HL-60 (cell line): Measurements from ENCODE around the gene MYCBPAP.

ENCODE experiments used
- CTCF ChIP-seq: IDR thresholded peaks from one replicate; pipeline ENCODE4 v1.5.1; 2011; ENCODE audit warnings: low read length, control low read depth, inconsistent platforms; ENCODE audit not compliant: insufficient read depth
- GABPA ChIP-seq: IDR thresholded peaks from 2 replicates; pipeline ENCODE4 v1.6.1; 2012; ENCODE audit warnings: low read depth
- TF ChIP-seq, protein P1 (sequence below): IDR thresholded peaks from 2 replicates; pipeline ENCODE4 v1.6.1; 2012; ENCODE audit warnings: low read depth; ENCODE audit not compliant: insufficient replicate concordance

- TF ChIP-seq CTCF: no peak
- TF ChIP-seq GABPA: no peak
- TF ChIP-seq, protein P1, sequence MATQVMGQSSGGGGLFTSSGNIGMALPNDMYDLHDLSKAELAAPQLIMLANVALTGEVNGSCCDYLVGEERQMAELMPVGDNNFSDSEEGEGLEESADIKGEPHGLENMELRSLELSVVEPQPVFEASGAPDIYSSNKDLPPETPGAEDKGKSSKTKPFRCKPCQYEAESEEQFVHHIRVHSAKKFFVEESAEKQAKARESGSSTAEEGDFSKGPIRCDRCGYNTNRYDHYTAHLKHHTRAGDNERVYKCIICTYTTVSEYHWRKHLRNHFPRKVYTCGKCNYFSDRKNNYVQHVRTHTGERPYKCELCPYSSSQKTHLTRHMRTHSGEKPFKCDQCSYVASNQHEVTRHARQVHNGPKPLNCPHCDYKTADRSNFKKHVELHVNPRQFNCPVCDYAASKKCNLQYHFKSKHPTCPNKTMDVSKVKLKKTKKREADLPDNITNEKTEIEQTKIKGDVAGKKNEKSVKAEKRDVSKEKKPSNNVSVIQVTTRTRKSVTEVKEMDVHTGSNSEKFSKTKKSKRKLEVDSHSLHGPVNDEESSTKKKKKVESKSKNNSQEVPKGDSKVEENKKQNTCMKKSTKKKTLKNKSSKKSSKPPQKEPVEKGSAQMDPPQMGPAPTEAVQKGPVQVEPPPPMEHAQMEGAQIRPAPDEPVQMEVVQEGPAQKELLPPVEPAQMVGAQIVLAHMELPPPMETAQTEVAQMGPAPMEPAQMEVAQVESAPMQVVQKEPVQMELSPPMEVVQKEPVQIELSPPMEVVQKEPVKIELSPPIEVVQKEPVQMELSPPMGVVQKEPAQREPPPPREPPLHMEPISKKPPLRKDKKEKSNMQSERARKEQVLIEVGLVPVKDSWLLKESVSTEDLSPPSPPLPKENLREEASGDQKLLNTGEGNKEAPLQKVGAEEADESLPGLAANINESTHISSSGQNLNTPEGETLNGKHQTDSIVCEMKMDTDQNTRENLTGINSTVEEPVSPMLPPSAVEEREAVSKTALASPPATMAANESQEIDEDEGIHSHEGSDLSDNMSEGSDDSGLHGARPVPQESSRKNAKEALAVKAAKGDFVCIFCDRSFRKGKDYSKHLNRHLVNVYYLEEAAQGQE: no peak
Measured at GRCh38 chr17:50524838-50525237, 16.6 kb downstream of the MYCBPAP start.
